ENCODE measurements around the gene NYNRIN.

NYNRIN gene

DNA sequence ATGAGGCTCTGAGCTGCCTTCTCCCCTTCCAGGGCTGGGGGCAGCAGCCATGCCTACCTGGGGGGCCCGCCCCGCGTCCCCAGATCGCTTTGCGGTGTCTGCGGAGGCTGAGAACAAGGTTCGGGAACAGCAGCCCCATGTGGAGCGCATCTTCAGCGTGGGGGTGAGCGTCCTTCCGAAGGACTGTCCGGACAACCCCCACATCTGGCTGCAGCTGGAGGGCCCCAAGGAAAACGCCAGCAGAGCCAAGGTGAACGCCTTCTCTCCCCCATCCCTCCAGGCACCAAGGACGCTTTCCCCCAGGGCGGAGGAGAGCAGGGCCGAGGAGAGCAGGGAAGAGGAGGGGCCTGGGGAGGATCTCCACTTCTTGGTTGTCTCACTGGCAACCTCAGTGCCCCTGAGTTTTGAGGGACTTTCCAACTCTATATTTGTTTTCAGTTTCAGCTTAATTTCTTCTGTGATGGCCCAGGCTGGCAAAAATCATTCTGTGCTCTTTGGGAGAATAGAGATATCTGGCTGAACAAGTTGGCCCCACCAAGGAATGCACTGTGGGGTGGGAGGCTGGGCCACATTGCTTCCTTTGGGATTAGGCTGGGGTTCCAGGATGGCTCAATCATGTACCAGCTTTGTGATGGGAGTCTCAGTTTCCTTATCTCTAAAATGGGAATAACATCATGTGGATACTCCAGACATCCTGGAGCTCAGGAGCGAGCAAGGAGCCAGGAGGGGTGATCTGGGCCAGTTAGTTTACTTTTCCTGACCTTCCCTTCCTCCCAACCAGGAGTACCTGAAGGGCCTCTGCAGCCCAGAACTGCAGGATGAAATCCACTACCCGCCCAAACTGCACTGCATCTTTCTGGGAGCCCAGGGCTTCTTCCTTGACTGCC, 32.1 kb downstream of the NYNRIN start:
- DNase-seq (ENCODE audit: low spot score) = no peak

- peak; percentile 92 for DNase-seq (ENCODE audit: low spot score)
These were observed 32.9 kb downstream of the NYNRIN start for GRCh38 chr14:24431569-24432258.

DNA sequence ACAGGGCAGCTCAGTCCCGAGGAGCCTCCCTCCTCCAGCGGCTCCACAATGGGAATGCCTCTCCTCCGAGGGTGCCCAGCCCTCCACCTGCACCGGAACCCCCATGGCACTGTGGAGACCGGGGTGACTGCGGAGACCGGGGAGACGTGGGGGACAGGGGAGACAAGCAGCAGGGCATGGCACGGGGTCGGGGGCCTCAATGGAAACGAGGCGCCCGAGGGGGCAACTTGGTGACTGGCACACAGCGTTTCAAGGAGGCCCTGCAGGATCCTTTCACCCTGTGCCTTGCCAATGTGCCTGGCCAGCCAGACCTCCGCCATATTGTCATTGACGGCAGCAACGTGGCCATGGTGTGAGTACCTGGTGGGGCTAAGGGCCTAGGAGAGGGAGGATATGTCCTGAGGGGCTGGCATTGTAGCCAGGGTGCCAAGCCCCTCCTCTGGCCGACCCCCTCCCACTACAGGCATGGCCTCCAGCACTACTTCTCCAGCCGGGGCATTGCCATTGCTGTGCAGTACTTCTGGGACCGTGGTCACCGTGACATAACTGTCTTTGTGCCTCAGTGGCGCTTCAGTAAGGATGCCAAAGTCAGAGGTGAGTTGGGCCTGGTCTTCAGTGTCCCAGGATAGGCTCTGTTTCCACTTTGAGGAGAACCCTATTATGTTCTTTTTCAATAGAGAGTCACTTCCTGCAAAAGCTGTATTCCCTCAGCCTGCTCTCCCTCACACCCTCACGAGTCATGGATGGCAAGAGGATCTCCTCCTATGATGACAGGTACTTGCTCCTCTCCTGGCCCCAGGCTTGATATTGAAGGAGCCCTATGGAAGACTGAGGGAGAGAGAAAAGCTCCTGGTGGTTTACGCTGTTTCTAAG, 33.7 kb downstream of the NYNRIN start:
- DNase-seq (ENCODE audit: low spot score) = no peak

- no peak for DNase-seq (ENCODE audit: low spot score)
These were observed 35.2 kb downstream of the NYNRIN start for GRCh38 chr14:24434036-24434435.

DNA sequence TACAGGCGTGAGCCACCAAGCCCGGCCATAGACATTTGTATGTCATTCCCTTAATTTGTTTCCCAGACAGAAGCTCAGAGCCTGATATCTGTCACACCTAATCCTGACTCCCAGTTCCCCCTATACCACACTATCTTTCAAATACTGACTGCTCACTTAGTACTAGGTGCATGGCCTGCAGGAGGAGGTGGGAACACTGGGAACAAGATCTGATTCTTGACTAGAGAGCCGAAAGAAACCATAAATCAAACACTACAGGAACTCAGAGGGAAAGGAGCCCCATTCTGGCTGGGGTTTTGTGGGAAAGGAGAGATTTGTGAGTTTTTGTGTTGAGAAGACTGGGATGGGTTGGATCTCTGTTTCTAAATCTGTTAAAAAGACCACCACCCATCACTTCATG, 35.9 kb downstream of the NYNRIN start:
- DNase-seq (ENCODE audit: low spot score) = no peak

GRCh38 chr14:24435192-24435810, 36.5 kb downstream of the NYNRIN start:
- DNase-seq (ENCODE audit: low spot score) = no peak

DNA sequence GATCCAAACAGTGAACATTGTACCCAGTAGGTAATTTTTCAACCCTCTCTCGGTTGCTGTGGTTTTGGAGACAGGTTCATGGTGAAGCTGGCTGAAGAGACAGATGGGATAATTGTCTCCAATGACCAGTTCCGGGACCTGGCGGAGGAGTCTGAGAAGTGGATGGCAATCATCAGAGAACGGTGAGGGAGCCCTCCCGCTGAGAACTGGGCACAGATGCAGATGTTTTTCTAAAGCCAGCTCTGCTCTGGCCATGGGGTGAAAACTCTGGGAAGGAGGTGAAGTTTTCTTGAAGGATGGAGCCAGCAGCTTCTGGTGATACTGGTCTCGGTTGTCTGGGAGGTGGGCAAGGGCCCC, 37.2 kb downstream of the NYNRIN start:
- no peak for DNase-seq (ENCODE audit: low spot score)

GRCh38 chr14:24436355-24437019, 37.7 kb downstream of the NYNRIN start:
- DNase-seq (ENCODE audit: low spot score) = peak; percentile 61

GRCh38 chr14:24437020-24437735, 38.4 kb downstream of the NYNRIN start:
- DNase-seq (ENCODE audit: low spot score) = no peak

GRCh38 chr14:24437736-24438067, 38.9 kb downstream of the NYNRIN start:
- no peak for DNase-seq (ENCODE audit: low spot score)

DNA sequence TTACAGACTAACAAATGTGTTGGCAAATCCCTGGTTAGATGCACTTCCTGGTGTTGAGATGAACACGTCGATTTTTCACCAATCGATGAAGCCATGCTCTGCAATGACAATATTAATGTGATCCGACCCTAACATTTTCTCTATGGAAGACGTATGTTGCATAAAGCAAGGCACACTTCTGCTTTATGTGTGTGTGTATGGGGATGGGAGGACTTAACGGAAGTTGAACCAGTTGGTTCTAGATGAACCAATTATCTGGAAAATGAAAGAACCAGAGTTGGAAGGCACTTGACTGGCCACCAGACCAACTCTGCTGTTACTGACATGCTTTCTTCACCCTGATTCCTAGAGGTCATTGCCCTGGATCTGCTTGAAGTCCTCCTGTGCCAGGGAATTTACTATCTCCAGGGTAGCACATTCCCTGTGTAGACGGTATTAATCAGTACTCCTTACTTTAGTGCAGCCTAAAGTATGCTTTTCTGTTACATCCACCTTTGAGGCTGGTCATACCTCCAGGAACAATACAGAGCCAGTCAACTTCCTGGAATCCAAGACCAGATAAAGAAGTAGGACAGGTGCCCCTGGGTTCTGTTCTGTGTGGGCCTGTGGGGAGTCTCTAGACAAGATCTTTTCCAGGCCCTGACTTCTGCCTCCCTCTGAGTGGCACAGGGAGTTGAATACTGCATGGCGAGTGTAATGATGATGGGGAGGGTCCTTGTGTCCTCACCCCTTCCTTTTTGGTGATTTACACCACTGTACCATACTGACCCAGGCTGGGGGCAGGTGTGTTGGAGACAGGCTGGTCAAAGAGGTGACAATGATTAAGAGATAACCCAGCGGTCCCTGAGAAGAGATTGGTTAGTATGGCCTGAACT, 39.7 kb downstream of the NYNRIN start:
- DNase-seq (ENCODE audit: low spot score) = no peak

DNA sequence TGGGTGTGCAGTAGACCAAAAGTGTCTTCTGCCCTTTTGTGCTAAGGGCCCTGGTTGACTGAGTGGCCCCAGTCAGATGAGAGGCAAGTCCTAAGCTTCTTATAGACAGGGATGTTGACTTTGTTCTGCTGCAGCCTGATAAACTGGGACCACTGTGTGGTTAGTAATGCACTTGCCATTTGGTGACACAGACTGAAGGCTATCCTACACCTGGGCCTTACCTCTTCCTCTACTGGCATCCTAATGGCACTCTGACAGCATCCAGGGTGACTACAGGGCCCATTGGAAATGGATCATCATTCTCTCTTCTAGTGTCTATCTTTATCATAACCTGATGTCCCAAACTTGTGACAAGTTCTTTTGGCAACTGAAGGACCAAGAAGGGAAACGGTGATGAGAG, 40.5 kb downstream of the NYNRIN start:
- DNase-seq (ENCODE audit: low spot score) = no peak

DNA sequence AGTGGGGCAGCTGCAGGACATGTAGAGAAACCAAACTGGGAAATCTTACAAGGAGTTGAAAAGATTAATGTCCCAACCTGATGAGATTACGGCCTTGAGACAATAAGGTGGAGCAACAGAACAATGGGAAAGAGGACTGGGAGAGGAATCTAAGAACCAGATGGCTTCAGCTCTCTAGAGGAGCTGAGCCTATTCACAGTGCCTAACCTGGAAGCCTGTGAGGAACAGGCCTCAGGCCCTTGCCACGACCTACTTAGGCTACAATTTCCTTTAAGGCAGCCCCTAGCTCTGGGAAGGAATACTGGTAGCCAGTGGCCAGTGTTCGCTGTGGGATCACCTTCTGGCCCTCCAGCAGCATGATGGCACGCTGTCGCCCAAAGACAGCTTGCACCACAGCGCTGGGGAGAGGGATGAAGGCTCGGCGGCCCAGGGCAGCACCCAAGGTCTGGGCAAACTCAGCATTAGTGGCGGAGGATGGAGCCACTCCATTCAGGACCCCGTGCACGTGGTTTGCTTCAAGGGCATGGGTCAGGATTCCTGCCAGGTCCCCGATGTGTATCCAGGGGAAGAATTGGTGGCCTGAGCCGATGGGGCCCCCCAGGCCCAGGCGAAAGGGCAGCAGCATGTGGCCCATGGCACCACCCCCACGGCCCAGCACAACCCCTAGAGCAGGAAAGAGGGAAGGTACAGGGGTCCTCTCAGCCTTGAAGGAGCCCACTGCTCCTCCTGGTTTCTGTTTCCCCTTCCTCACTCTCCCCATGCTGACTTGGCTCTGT, 41.2 kb downstream of the NYNRIN start:
- no peak for DNase-seq (ENCODE audit: low spot score)

DNA sequence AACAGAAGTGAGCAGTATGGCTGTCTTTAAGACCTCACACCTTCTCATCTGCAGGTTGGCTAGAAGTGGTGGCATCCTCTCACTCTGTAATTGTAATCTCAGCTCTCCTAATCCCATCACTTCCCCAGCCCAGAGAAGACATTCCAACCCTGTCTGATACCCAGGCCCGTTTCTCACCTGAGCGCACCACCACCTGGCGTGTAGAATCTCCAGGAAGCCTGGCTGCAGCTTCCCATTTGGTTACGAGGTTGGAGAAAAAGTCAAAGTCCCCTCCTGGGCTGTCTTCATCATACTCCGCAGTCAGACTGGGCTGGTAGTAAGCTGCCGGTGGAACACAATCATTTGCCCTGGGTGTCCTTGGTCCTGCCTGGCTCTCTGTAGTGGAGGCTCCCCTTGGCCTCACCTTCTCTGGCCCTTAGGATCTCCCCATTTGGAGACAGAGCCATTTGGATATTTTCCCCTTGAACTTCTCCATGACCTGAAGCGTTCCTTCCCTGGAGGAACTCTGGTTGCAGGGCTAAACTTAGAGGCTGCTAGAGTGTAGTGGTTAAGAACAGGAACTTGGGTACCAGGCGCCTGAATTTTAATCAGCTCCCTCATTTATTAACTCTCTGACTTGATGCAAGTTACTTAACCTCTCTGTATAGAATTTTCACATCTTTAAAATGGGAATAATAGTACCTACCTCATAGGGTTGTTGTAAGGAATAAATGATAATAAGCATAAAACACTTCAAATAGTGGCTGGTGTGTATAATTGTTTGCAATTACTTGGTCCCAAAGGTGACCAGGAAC, 42.0 kb downstream of the NYNRIN start:
- no peak for DNase-seq (ENCODE audit: low spot score)

GRCh38 chr14:24441485-24441884, 42.7 kb downstream of the NYNRIN start:
- DNase-seq (ENCODE audit: low spot score) = no peak

DNA sequence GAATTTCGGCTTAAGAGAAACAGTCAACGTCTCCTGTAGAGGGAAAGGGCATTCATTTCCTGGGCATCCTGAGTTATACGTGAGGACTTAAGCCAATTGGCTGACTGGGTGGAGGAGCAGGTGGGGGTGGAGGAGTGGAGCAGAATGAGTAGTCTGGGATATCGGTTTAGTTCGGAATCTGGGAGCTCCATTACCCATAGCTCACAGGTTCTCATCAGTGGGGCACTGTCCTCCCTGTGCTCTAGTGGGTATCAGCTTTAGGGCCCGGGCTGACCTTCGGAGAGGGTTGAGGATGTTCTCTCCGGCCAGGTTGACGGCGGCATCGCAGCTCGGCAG, 43.1 kb downstream of the NYNRIN start:
- no peak for DNase-seq (ENCODE audit: low spot score)

GRCh38 chr14:24442240-24443052, 43.6 kb downstream of the NYNRIN start, which contains the start of gene SDR39U1:
Gene SDR39U1 (minus strand): TSS chr14:24442776. CDS start chr14:24442769, 7 bp downstream.
- peak; percentile 99 for DNase-seq (ENCODE audit: low spot score)
